Measurements from ENCODE around the gene GSAP. TPM values are rescaled to one million over a fixed set of nuclear protein-coding genes. Genes with fewer than 3 reads are reported as not detected.
A peak's percentile ranks its signal among the peaks of the same experiment; 100 is the strongest.

GSAP gene
- total RNA-seq, 6 experiments from 2014 or later = 14.1 to 34.6 (median 26.5) TPM

DNA sequence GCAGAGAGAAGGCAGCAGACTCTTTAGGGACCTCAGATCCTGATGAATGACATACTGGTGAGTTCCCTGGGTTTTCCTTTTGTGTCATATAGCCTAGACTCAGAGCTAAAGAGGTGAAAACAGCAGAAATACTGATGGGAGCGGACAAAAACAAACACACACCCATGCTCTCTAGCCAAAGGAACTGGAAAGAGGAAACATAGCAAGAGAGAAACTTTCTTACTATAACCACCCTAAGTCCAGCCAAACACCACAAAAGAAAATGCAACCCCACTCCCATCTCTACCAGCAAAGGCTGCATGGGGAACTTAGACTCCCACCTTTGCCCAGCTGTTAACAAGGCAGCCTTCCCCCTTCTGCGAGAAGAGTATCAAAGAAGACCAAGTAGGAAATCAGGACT, 16.3 kb downstream of the GSAP start:
- H3K9me3 ChIP-seq = no peaks in the 10 kb centered on the region
- ATAC-seq (peak in 3 of 4 donors; percentile 36 to 46 (median 44)), DNase-seq (no peak)
- peaks cover 0 to 13% (median 0%) of the 10 kb centered on the region in 4 donors for H3K4me1 ChIP-seq
- WGBS (ENCODE audit: insufficient coverage, low coverage, low lambda C conversion rate, missing lambda C conversion rate) = 73% methylated on average over 2 of the region's 2 CpGs
- no peak overlapping the region for H3K4me3 ChIP-seq
- H3K36me3 ChIP-seq = no peaks in the 10 kb centered on the region
- no peaks in the 10 kb centered on the region for H3K27me3 ChIP-seq
- intact Hi-C loops (cut with DNase I) = no loop called here
- no peak for TF ChIP-seq POLR2A (IDR thresholded peaks at IDR 0.05)
- TF ChIP-seq, protein P1, sequence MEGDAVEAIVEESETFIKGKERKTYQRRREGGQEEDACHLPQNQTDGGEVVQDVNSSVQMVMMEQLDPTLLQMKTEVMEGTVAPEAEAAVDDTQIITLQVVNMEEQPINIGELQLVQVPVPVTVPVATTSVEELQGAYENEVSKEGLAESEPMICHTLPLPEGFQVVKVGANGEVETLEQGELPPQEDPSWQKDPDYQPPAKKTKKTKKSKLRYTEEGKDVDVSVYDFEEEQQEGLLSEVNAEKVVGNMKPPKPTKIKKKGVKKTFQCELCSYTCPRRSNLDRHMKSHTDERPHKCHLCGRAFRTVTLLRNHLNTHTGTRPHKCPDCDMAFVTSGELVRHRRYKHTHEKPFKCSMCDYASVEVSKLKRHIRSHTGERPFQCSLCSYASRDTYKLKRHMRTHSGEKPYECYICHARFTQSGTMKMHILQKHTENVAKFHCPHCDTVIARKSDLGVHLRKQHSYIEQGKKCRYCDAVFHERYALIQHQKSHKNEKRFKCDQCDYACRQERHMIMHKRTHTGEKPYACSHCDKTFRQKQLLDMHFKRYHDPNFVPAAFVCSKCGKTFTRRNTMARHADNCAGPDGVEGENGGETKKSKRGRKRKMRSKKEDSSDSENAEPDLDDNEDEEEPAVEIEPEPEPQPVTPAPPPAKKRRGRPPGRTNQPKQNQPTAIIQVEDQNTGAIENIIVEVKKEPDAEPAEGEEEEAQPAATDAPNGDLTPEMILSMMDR (IDR thresholded peaks at IDR 0.05) = no peak
- no peak overlapping the region for H3K27ac ChIP-seq

DNA sequence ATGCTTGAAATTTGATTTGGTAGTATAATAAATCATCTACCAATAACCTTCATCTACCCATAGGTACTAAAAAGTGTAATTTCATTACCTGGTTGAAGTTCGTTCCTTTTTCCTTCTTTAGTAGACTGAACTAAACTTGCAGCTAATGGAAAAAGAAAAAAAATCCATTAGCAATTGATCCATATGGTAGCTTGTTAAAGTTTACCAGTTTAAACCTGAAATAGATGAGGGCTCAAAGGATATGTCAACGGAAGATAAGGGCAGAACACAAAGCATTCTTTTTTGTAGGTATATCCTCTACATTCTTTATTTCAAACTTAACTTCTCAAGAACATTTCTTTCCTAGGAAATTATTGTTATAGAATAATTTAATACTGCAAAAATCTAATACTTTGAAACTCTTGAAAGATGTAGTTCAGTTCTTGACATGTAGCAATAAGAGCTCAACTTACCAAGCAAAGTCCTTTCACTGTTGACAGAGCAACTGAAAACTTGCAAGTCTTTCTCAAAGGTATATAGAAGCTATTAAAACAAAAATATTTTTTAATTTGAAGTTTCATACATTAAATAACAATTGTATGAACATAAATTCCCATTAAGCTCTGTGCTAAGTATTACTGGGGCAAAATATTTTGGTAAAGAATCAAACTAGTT, 19.1 kb downstream of the GSAP start:
- WGBS (ENCODE audit: insufficient coverage, low coverage, low lambda C conversion rate, missing lambda C conversion rate) = 9% methylated on average over 2 of the region's 2 CpGs
- ATAC-seq = peak in 1 of 4 donors; percentile 41
- no peaks in the 10 kb centered on the region for H3K36me3 ChIP-seq
- intact Hi-C loops (cut with DNase I) = no loop called here
- DNase-seq = no peak
- H3K27me3 ChIP-seq = no peaks in the 10 kb centered on the region
- H3K4me3 ChIP-seq = no peak overlapping the region
- H3K27ac ChIP-seq = no peak overlapping the region
- H3K9me3 ChIP-seq = no peaks in the 10 kb centered on the region
- no peaks in the 10 kb centered on the region for H3K4me1 ChIP-seq
- TF ChIP-seq, protein P1 (IDR thresholded peaks at IDR 0.05) = no peak
- no peak for TF ChIP-seq POLR2A (IDR thresholded peaks at IDR 0.05)

DNA sequence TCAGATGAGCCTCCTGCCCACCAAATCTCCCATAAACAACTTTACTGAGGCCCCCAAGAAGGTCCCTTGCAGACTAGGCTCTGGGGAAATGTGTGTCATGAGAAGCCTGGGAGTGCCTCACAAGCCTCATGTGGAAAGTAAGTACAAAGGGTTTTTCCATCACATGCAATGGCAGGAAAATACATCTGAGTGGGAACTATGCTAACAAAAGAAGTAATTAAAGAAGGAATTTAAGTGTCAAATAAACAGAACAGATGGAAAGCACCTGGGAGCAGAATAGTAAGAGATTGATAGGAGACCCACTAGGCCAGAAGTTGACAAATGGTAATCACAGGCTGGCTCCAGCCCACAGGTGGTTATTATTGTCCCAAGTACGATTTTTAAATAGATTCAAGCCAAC, 20.5 kb downstream of the GSAP start:
- 25% methylated on average over 1 of the region's 1 CpG for whole genome bisulfite sequencing (ENCODE audit: insufficient coverage, low coverage, low lambda C conversion rate, missing lambda C conversion rate)
- DNase-seq (no peak), ATAC-seq (no peak)
- no peak overlapping the region for H3K27ac ChIP-seq
- H3K4me1 ChIP-seq = no peaks in the 10 kb centered on the region
- H3K9me3 ChIP-seq = no peaks in the 10 kb centered on the region
- H3K36me3 ChIP-seq = no peaks in the 10 kb centered on the region
- no peak for TF ChIP-seq POLR2A (IDR thresholded peaks at IDR 0.05)
- TF ChIP-seq, protein P1 (IDR thresholded peaks at IDR 0.05) = no peak
- intact Hi-C loops (cut with DNase I) = no loop called here
- H3K27me3 ChIP-seq = no peaks in the 10 kb centered on the region
- H3K4me3 ChIP-seq = no peak overlapping the region

DNA sequence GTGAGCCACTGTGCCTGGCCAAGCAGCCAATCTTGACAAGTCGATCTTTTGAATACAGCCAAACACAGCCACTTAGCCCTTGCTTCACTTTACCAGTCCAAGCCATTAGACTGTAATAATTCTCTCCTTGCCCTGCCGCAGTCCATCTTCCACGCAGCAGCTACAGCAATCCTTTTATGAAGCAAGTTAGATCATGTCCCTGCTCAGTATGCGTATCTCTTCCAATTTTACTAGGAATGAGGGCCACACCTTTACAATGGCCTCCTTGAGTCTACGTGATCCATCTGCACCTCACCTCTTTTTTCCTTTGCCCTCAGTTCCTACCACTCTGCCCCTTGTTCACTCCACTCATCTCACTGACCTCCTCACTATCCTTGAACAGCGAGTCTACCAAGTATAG, 22.2 kb downstream of the GSAP start:
- Histone ChIP-seq H3K27me3 (no peaks in the 10 kb centered on the region), H3K36me3 (no peaks in the 10 kb centered on the region), H3K4me3 (no peak overlapping the region), H3K27ac (no peak overlapping the region), H3K9me3 (no peaks in the 10 kb centered on the region), H3K4me1 (no peaks in the 10 kb centered on the region)
- ATAC-seq (no peak), DNase-seq (no peak)
- 84% methylated on average over 5 of the region's 6 CpGs for WGBS (ENCODE audit: insufficient coverage, low coverage, low lambda C conversion rate, missing lambda C conversion rate)
- intact Hi-C loops (cut with DNase I) = no loop called here
- TF ChIP-seq, protein P1 (IDR thresholded peaks at IDR 0.05) = no peak
- no peak for TF ChIP-seq POLR2A (IDR thresholded peaks at IDR 0.05)

Data from right lobe of liver (tissue), 6 donors.